Kidney (tissue), 14 donors: ENCODE measurements around the gene STRA6. TPM values are rescaled to one million over a fixed set of nuclear protein-coding genes. Genes with fewer than 3 reads are reported as not detected.

ENCODE experiments used
- DNase-seq, 5 donors: peaks; one replicate each; pipeline ENCODE4 v3.0.0-alpha.2; 2013 to 2020
- FAIRE-seq: peaks from 2 replicates; lab custom pipeline; 2012; peaks lifted over from hg19 to GRCh38; lab: Jason Lieb, UNC
- H3K27ac ChIP-seq, 2 donors: one replicate each; pipeline ENCODE4 v1.7.0; 2013; ENCODE audit warnings: low read depth in 2 of 2, low read length in 2 of 2, inconsistent platforms in 1 of 2
- H3K27me3 ChIP-seq: one replicate; pipeline ENCODE4 v1.7.1; 2013; ENCODE audit warnings: low read length, inconsistent platforms; ENCODE audit not compliant: control insufficient read depth, insufficient read depth
- H3K36me3 ChIP-seq, 3 donors: one replicate each; pipeline versions ENCODE4 v1.7.0 to v1.7.1; 2013; ENCODE audit warnings: low read length in 3 of 3, control low read depth in 1 of 3, inconsistent platforms in 1 of 3; ENCODE audit not compliant: insufficient read depth in 3 of 3, control insufficient read depth in 2 of 3
- H3K4me1 ChIP-seq, 3 donors: one replicate each; pipeline versions ENCODE4 v1.7.0 to v1.7.1; 2013; ENCODE audit warnings: low read length in 3 of 3, inconsistent platforms in 1 of 3, low read depth in 1 of 3; ENCODE audit not compliant: control insufficient read depth in 2 of 3, insufficient read depth in 2 of 3
- H3K4me3 ChIP-seq, 3 donors: one replicate each; pipeline versions ENCODE4 v1.7.0 to v1.8.1; 2013; ENCODE audit warnings: low read length in 3 of 3, control low read depth in 1 of 3, inconsistent platforms in 1 of 3
- H3K9ac ChIP-seq, 3 donors: one replicate each; pipeline versions ENCODE4 v1.7.0 to v1.7.1; 2013; ENCODE audit warnings: low read length in 3 of 3, control low read depth in 1 of 3, inconsistent platforms in 1 of 3
- H3K9me3 ChIP-seq, 3 donors: one replicate each; pipeline versions ENCODE4 v1.7.0 to v1.7.1; 2013; ENCODE audit warnings: low read length in 3 of 3, control low read depth in 1 of 3, inconsistent platforms in 1 of 3; ENCODE audit not compliant: control insufficient read depth in 2 of 3, insufficient read depth in 1 of 3
- intact Hi-C: fragments of 100-400 bp; cut with DNase I; formaldehyde crosslinking; loops from one replicate; pipeline ENCODE4 v1.11.1; 2022
- polyA plus RNA-seq: library from polyadenylated mRNA; stranded (reverse); fragments of 350-450 nt; fragmentation: Illumina TruSeq; extraction: RNeasy Lipid Tissue Mini Kit (QIAGEN cat#74804); gene quantifications from one replicate; pipeline ENCODE4 v1.2.3, GENCODE V29; 2014; ENCODE audit warnings: low read depth, low replicate concordance; ENCODE audit not compliant: insufficient read depth
- total RNA-seq: library from RNA; stranded (reverse); fragmentation: NEBNext Ultra II Directional; extraction: Animal tissue kit (Norgen Biotek cat#: 25700); gene quantifications from one replicate; pipeline ENCODE4 v1.2.1, GENCODE V29; 2021
- TF ChIP-seq, protein P1 (sequence below): IDR thresholded peaks from 3 replicates; pipeline ENCODE4 v1.5.1; 2012; ENCODE audit warnings: mild to moderate bottlenecking, moderate library complexity, borderline replicate concordance; ENCODE audit not compliant: insufficient read depth; ENCODE audit errors: extremely low read depth
- donor health status: control.
- donor health status: control.
- donor health status: control.
- donor health status: control.
- donor health status: control.
- donor health status: DM: yes; HTN: yes; CAD: no.
- donor health status: Normal renal cell carcinoma (clear cell type).

STRA6 gene
- total and polyA plus RNA-seq, 2 donors from 2014 or later, result 2.0 to 31.9 TPM

DNA sequence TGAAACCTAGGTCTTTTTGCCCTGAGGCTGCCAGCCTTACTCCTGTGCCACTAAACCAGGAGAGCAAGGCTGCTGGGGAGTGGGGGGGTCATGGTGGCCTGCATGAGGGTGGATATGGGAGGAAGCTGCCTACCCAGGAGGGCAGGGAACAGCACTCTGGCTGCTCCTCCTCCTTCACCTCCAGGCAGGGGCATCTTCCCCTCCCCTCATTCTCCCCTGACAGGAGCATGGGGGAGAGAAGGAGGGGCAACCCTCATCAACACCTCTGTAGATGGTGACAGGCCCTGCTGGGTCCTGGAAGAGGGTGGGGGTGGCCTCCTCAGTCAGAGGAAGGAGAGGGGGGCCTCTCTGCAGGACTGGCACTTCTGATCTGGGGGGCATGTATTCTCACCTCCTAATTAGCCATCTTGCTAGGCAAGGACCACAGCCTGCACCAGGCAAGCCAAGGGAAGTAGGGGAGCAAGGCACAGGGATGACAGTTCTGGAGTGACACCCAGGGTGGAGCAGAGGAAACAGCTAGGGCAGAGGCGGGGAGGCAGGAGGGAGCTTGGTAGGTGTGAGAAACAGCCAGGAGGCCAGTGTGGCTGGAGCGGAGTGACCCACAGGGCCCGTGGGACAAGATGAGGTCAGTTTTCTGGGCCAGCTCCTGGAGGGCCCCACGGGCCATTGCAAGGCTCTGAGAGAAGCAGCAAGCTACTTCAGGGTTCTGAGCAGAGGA, 38.5 kb upstream of the STRA6 start:
- intact Hi-C loops, result no loop called here
- peak in 1 of 5 donors; percentile 62 for DNase-seq
- H3K27ac ChIP-seq, result no peak overlapping the region

GRCh38 chr15:74240002-74240568, 37.5 kb upstream of the STRA6 start:
- TF ChIP-seq, protein P1, sequence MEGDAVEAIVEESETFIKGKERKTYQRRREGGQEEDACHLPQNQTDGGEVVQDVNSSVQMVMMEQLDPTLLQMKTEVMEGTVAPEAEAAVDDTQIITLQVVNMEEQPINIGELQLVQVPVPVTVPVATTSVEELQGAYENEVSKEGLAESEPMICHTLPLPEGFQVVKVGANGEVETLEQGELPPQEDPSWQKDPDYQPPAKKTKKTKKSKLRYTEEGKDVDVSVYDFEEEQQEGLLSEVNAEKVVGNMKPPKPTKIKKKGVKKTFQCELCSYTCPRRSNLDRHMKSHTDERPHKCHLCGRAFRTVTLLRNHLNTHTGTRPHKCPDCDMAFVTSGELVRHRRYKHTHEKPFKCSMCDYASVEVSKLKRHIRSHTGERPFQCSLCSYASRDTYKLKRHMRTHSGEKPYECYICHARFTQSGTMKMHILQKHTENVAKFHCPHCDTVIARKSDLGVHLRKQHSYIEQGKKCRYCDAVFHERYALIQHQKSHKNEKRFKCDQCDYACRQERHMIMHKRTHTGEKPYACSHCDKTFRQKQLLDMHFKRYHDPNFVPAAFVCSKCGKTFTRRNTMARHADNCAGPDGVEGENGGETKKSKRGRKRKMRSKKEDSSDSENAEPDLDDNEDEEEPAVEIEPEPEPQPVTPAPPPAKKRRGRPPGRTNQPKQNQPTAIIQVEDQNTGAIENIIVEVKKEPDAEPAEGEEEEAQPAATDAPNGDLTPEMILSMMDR, result peak; percentile 49
- Histone ChIP-seq H3K27me3 (no peaks in the 10 kb centered on the region), H3K9ac (no peak overlapping the region), H3K4me3 (no peak overlapping the region), H3K36me3 (no peaks in the 10 kb centered on the region), H3K27ac (peak overlapping the region in 1 of 2 donors; percentile 65), H3K9me3 (no peaks in the 10 kb centered on the region), H3K4me1 (peaks cover 0 to 33% (median 9%) of the 10 kb centered on the region in 3 donors)
- FAIRE-seq (no peak), DNase-seq (peak; percentile 74 to 96 (median 80))
- intact Hi-C loops, result no loop called here

More for the DNA sequence above, 38.5 kb upstream of the STRA6 start:
- Histone ChIP-seq H3K9ac (no peak overlapping the region), H3K4me3 (no peak overlapping the region), H3K9me3 (no peaks in the 10 kb centered on the region), H3K4me1 (peaks cover 0 to 34% (median 9%) of the 10 kb centered on the region in 3 donors), H3K27me3 (no peaks in the 10 kb centered on the region), H3K36me3 (no peaks in the 10 kb centered on the region)
- TF ChIP-seq, protein P1, result no peak
- FAIRE-seq, result no peak

DNA sequence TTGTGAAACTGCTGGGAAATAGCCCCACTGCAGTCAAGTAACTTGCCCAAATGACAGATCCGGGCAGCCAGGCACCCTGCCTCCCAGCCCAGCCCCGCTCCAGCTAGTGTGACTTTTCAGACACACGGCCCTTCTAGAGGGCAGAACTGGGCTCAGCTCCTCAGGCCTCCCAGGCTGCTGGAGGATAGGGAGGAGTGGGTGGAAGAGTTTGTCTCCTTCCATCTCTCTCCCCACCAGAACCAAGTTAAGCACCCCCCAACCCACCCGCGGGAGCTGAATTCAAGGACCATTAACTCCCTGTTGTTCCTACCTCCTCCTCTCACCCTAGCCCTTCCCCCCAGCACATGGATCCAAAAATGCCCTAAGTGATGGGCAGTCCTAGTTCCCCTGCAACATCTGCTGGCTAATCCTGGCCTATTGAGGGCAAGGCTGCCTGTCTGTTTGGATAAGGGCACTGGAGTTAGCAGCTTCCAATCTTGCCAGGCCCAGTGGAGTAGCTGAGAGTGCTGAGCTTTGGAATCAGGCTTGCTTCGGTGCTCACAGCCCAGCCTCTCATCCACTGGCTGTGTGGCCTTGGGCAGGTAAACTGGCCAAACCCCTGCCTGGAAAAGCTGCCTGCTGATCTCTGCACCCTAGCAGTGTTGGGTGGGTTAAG, 36.6 kb upstream of the STRA6 start:
- Histone ChIP-seq H3K4me3 (no peak overlapping the region), H3K4me1 (peaks cover 0 to 32% (median 9%) of the 10 kb centered on the region in 3 donors), H3K9ac (no peak overlapping the region), H3K27me3 (no peaks in the 10 kb centered on the region), H3K9me3 (no peaks in the 10 kb centered on the region), H3K36me3 (no peaks in the 10 kb centered on the region), H3K27ac (no peak overlapping the region)
- DNase-seq (peak in 3 of 5 donors; percentile 52 to 55 (median 53)), FAIRE-seq (no peak)
- TF ChIP-seq, protein P1, result no peak
- intact Hi-C loops, result no loop called here
